Nephron progenitor cell (in vitro differentiated cells): ENCODE measurements around the gene IGF1R.
"Not testable (repeated sequence)": the region's sequence is repeated elsewhere in the genome, so short reads cannot be mapped to it uniquely, and the experiment has no call there.

Experiments used
- DNase-seq: peaks from one replicate; pipeline ENCODE4 v3.0.0; 2021
- H3K27ac Mint-ChIP-seq: 2 replicates; pipeline ENCODE4 v1.8.0; 2021; ENCODE audit warnings: mild to moderate bottlenecking, moderate library complexity, mixed read lengths
- H3K27me3 Mint-ChIP-seq: 2 replicates; pipeline ENCODE4 v1.8.0; 2021; ENCODE audit warnings: mild to moderate bottlenecking, low read depth, mixed read lengths; ENCODE audit not compliant: poor library complexity
- H3K36me3 Mint-ChIP-seq: 2 replicates; pipeline ENCODE4 v1.8.0; 2021; ENCODE audit warnings: low read depth, mixed read lengths
- H3K4me1 Mint-ChIP-seq: 2 replicates; pipeline ENCODE4 v1.8.0; 2021; ENCODE audit warnings: mixed read lengths
- H3K4me3 Mint-ChIP-seq: 2 replicates; pipeline ENCODE4 v1.8.0; 2021; ENCODE audit warnings: mild to moderate bottlenecking, moderate library complexity, mixed read lengths
- H3K9me3 Mint-ChIP-seq: 2 replicates; pipeline ENCODE4 v1.8.0; 2021; ENCODE audit warnings: mild to moderate bottlenecking, moderate library complexity, mixed read lengths
- CTCF ChIP-seq: fragments of 200-600 bp; sonication (generic); IDR thresholded peaks from 2 replicates; pipeline ENCODE4 v1.5.0; 2021; ENCODE audit warnings: antibody characterized with exemption

IGF1R gene

GRCh38 chr15:98611808-98612207 lies 36.5 kb upstream of the IGF1R start:
- TF ChIP-seq CTCF: no peak
- Mint-ChIP-seq H3K36me3 (no peaks in the 10 kb centered on the region), H3K4me1 (peaks cover 5% of the 10 kb centered on the region), H3K27me3 (peaks cover 19% of the 10 kb centered on the region), H3K4me3 (no peak overlapping the region), H3K9me3 (no peaks in the 10 kb centered on the region), H3K27ac (no peak overlapping the region)
- DNase-seq: no peak

- no peak for TF ChIP-seq CTCF
- no peaks in the 10 kb centered on the region for H3K36me3 Mint-ChIP-seq
- H3K4me1 Mint-ChIP-seq: peaks cover 5% of the 10 kb centered on the region
- DNase-seq: no peak
- H3K27me3 Mint-ChIP-seq: peaks cover 19% of the 10 kb centered on the region
- H3K27ac Mint-ChIP-seq: no peak overlapping the region
- H3K9me3 Mint-ChIP-seq: no peaks in the 10 kb centered on the region
- H3K4me3 Mint-ChIP-seq: no peak overlapping the region
Measured at GRCh38 chr15:98612490-98613110, 35.7 kb upstream of the IGF1R start.

DNA sequence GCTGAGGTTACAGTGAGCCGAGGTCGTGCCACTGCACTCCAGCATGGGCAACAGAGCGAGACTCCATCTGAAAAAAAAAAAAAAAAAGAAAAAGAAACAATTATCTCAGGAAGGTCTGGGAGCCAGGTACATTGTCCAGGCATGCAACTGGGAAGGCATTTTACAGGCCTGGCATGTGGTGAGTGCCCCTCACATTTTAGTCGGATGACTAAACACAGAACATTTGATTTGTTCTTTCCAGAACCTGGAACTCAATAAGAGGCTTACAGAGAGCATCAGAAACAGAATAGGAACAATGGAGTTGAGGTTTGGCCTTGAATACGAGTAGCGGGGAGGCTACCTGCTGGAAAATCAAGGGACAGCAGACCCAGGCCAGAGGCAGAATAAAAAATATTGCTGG lies 33.7 kb upstream of the IGF1R start:
- no peak for DNase-seq
- Mint-ChIP-seq H3K36me3 (no peaks in the 10 kb centered on the region), H3K4me1 (peaks cover 6% of the 10 kb centered on the region), H3K27ac (no peak overlapping the region), H3K9me3 (no peaks in the 10 kb centered on the region), H3K4me3 (no peak overlapping the region), H3K27me3 (peaks cover 15% of the 10 kb centered on the region)
- no peak for TF ChIP-seq CTCF

DNA sequence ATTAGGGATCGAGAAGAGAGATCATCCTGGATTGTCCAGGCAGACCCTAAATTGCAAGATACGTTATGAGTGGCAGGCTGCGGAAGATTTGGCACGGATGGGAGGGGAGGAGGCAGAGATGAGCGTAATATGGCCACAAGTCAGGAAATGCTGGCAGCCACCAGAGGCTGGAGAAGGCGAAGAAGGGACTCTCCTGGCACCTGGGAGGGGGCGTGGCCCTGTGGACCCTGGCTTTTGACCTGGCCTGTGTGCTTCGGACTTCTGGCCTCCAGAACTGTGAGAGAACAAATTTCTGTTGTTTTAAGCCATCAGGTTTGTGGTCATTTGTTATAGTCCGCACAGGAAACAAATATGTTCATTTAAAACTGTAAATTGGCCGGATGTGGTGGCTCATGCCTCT lies 31.9 kb upstream of the IGF1R start:
- Mint-ChIP-seq H3K4me1 (peaks cover 13% of the 10 kb centered on the region), H3K27ac (no peak overlapping the region), H3K4me3 (no peak overlapping the region), H3K27me3 (peaks cover 11% of the 10 kb centered on the region), H3K36me3 (no peaks in the 10 kb centered on the region), H3K9me3 (no peaks in the 10 kb centered on the region)
- no peak for TF ChIP-seq CTCF
- DNase-seq: no peak

- no peaks in the 10 kb centered on the region for H3K9me3 Mint-ChIP-seq
- no peaks in the 10 kb centered on the region for H3K36me3 Mint-ChIP-seq
- H3K27me3 Mint-ChIP-seq: peaks cover 11% of the 10 kb centered on the region
- H3K4me1 Mint-ChIP-seq: peaks cover 13% of the 10 kb centered on the region
- no peak for TF ChIP-seq CTCF
- no peak overlapping the region for H3K4me3 Mint-ChIP-seq
- H3K27ac Mint-ChIP-seq: no peak overlapping the region
- DNase-seq: no peak
Measured at GRCh38 chr15:98617328-98617980, 30.9 kb upstream of the IGF1R start.

DNA sequence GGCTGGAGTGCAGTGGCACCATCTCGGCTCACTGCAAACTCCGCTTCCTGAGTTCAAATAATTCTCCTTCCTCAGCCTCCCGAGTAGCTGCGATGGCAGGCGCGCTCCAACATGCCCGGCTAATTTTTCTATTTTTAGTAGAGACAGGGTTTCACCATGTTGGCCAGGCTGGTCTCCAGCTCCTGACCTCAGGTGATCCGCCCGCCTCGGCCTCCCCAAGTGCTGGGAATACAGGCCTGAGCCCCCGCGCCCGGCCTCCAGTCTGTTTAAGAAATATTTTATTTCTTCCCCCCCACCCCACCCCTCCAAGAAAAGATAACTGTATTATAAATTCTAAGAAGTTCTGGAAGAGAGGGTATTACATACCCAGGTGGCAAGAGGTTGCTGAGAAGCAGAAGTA lies 29.8 kb upstream of the IGF1R start:
- H3K27ac Mint-ChIP-seq, H3K36me3 Mint-ChIP-seq, DNase-seq: not testable (repeated sequence)

More for the DNA sequence above, 29.8 kb upstream of the IGF1R start:
- not testable (repeated sequence) for H3K9me3 Mint-ChIP-seq, H3K4me3 Mint-ChIP-seq
- Mint-ChIP-seq H3K27me3 (peaks cover 11% of the 10 kb centered on the region), H3K4me1 (peaks cover 13% of the 10 kb centered on the region)
